T-helper 9 cell (primary cell): ENCODE data around the gene GAMT.

Experiments used
- DNase-seq: peaks from one replicate; pipeline ENCODE4 v3.0.0-alpha.2; 2020

GAMT gene

GRCh38 chr19:1417681-1418495 lies 16.5 kb upstream of the GAMT start:
- no peak for DNase-seq

GRCh38 chr19:1417145-1417544 lies 15.8 kb upstream of the GAMT start:
- no peak for DNase-seq

- DNase-seq, result no peak
Observed at GRCh38 chr19:1416014-1416841, 14.9 kb upstream of the GAMT start.

GRCh38 chr19:1412995-1413800 lies 11.9 kb upstream of the GAMT start:
- no peak for DNase-seq

- DNase-seq, result no peak
Observed at GRCh38 chr19:1412323-1412923, 11.1 kb upstream of the GAMT start.

- DNase-seq, result no peak
Observed at GRCh38 chr19:1411255-1412191, 10.2 kb upstream of the GAMT start.

- no peak for DNase-seq
Observed at GRCh38 chr19:1410789-1411188, 9.4 kb upstream of the GAMT start.

- DNase-seq, result no peak
Observed at GRCh38 chr19:1410136-1410786, 8.9 kb upstream of the GAMT start.

GRCh38 chr19:1409204-1410005 lies 8.1 kb upstream of the GAMT start:
- DNase-seq, result no peak

GRCh38 chr19:1408300-1409203 lies 7.2 kb upstream of the GAMT start:
- DNase-seq, result peak; percentile 42

- peak; percentile 45 for DNase-seq
Observed at GRCh38 chr19:1407528-1408299, 6.4 kb upstream of the GAMT start, which contains the start of gene DAZAP1. TSS of gene DAZAP1 (plus strand) at chr19:1407586. CDS start at chr19:1407774, 188 bp downstream.

- DNase-seq, result peak; percentile 98
Observed at GRCh38 chr19:1406774-1407527, 5.6 kb upstream of the GAMT start.

GRCh38 chr19:1402411-1403070 lies 1.2 kb upstream of the GAMT start:
- no peak for DNase-seq

- DNase-seq, result no peak
Observed at GRCh38 chr19:1401889-1402217, 511 bp upstream of the GAMT start.

- no peak for DNase-seq
Observed at GRCh38 chr19:1400281-1401137, 833 bp downstream of the GAMT start.

- DNase-seq, result no peak
Observed at GRCh38 chr19:1399745-1400144, 1.6 kb downstream of the GAMT start.
